Parietal lobe (tissue), 1 donor: ENCODE results near the gene TNFAIP8L3. TPM values are rescaled to one million over a fixed set of nuclear protein-coding genes. Genes with fewer than 3 reads are reported as not detected.

Source experiments
- total RNA-seq: library from RNA; depleted of rRNA; stranded (reverse); fragments of >200 nt; gene quantifications from one replicate; pipeline ENCODE4 v1.2.3, GENCODE V29; 2014

TNFAIP8L3 gene
- total RNA-seq: 0.94 TPM

GRCh38 chr15:51094606-51095569, at the start of gene TNFAIP8L3:
Gene TNFAIP8L3 (minus strand): TSS chr15:51094906. CDS start chr15:51094595, 311 bp downstream.

Other genes starting within 250 kb of the TNFAIP8L3 start
- gene AP4E1, start 186.2 kb downstream of the TNFAIP8L3 start, total RNA-seq: 16.3 TPM
- not detected for gene CYP19A1, start 243.7 kb upstream of the TNFAIP8L3 start, total RNA-seq
- gene GLDN, start 246.7 kb upstream of the TNFAIP8L3 start, total RNA-seq: 2.2 TPM